GM18873 (cell line): ENCODE results near the gene SLC46A3.
A peak's percentile ranks its signal among the peaks of the same experiment; 100 is the strongest.
"Not testable (repeated sequence)": the region's sequence is repeated elsewhere in the genome, so short reads cannot be mapped to it uniquely, and the experiment has no call there.

Experiments used
- ATAC-seq: cut with Tn5 transposase; IDR thresholded peaks from one replicate; pipeline ENCODE4 v1.9.1; 2021; ENCODE audit warnings: mild to moderate bottlenecking, moderate library complexity, moderate number of reproducible peaks; ENCODE audit not compliant: unreplicated experiment, low FRiP score

Gene SLC46A3

DNA sequence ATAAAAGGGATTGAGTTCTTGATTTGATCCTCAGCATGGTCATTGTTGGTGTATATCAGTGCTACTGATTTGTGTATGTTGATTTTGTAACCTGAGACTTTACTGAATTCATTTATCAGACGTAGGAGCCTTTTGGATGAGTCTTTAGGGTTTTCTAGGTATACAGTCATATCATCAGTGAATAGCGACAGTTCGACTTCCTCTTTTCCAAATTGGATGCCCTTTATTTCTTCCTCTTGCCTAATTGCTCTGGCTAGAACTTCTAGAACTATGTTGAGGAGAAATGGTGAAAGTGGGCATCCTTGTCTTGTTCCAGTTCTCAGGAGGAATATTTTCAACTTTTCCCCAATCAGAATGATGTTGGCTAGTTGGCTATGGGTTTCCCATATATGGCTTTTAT lies 32.9 kb downstream of the SLC46A3 start:
- ATAC-seq: no peak

DNA sequence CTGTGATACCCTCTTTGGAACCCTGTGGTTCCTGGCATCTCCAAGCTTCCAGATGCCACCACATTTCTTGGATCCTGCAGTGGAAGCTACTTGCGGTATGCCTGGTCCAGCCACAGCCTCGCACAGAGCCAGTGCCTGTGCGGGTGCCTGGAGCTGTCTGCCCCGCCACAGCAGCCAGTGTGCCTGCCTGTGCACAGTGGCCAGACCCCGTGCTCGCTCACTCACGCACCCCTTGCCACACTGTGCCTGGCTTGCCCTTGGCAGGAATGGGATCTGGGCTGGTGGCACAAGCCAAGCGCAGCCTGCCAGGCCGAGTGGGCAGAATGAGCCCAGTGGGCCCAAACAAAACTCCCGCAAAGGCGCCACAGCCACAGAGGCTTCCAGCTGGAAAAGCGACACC lies 33.7 kb downstream of the SLC46A3 start:
- ATAC-seq: no peak

DNA sequence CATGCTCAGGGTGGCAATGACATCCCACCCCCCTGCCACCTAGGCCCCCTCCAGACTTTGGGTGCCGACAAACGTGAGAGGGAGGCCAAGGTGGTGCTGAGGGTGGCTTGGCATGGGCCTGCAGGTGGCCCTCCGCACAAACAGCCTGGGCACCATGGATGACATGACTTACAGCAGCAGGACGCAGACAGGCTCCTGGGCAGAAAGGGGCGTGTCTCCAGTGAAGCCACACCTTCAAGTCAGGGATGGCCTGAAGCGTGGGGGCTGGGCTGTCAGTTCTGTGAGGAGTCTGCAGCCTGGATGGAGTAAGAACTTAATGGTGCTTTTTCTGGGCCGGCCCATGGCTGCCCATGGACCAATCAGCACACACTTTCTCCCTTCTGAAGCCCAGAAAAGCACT lies 34.5 kb downstream of the SLC46A3 start:
- no peak for ATAC-seq

DNA sequence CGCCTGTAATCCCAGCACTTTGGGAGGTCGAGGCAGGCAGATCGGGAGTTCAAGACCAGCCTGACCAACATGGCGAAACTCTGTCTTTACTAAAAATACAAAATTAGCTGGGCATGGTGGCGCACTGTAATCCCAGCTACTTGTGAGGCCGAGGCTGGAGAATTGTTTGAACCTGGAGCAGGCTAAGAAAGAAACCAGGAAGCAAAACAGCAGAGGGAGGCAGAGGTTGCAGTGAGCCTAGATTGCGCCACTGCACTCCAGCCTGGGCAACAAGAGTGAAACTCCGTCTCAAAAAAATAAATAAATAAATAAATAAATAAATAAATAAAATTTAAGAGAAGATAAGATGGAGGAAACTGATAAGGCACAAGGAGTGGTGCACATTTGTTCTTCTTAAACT lies 35.6 kb downstream of the SLC46A3 start:
- not testable (repeated sequence) for ATAC-seq

DNA sequence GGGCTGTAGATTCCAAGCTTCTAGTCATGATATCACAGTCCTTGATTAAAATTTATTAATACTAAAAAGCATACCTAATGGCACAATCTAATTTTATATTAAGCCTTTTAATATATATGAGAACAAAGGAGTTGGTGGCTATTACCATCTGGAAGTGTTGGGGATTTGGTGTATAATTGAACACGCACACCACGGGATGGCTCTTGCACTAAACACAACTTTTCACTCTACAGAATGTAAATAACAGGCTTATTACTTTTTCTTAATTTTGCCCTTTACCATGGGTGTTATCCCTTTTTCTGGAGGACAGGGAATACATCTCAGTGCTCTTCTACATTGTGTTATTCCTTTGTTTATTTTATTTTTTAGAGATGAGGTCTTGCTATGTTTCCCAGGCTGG lies 38.2 kb downstream of the SLC46A3 start:
- no peak for ATAC-seq

DNA sequence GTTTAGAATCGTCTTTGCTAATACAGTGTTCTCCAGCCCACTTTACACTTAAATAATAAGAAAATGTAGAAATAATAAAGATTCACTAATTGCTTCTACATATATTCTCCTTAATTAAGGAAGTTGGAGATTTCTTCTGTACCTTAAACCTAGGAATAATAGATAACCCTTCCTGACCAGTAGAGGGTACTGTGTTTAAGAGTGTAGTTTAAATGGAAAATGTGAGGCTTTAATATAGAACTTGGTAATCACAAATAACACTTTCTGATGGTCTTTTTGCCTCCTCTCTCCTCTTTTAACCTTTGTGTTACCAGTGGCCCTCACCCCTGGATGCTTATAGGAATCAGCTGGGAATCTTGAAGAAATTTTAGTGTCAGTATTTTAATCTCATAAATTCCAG lies 39.1 kb downstream of the SLC46A3 start:
- ATAC-seq: no peak

DNA sequence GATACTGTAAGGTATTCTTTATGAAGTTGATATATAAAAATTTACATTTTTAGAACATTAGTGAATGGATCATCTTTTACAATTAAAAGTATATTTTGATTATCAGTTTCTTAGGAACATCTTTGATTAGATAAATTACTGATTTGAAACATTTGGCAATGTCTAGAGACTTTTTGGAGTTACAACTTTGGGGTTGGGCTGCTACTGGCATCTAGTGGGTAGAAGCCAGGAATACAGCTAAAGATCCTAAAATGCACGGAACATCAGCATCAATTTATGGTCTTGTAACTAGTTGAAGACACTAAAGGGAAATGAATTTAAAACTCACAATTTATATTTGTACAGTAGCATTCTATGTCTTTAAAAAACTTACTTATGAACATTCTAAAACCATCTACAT lies 40.0 kb downstream of the SLC46A3 start:
- no peak for ATAC-seq

DNA sequence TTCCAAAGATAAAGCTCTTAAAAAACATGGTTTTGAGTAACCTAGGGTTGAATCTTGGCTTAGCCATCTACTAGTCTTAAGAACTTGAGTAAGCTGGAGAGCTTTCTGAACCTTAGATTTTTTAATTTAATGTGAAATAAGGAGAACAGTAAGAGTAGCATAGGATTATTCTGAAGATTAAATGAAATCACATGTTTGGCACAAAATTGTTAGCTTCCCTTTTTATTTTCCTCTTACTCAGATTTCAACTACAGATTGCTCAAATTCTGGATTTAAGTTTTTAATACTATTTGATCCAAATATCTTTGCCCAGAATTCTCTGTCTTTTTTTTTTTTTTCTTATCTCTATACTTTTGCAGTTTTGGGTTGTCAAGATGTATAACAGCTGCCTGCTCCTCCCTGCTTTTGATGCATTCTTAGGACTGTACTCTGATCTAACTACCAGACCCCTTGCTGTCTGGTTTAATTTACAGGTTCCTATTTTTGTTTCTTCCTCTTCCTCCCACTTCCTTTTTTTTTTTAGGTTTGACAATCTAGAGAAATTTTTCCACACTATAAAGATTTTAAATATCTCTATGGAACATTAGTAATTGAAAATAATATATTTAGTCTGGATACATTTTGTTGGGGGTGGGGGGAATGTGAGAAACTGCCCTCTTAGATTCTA lies 47.5 kb downstream of the SLC46A3 start:
- ATAC-seq: no peak

DNA sequence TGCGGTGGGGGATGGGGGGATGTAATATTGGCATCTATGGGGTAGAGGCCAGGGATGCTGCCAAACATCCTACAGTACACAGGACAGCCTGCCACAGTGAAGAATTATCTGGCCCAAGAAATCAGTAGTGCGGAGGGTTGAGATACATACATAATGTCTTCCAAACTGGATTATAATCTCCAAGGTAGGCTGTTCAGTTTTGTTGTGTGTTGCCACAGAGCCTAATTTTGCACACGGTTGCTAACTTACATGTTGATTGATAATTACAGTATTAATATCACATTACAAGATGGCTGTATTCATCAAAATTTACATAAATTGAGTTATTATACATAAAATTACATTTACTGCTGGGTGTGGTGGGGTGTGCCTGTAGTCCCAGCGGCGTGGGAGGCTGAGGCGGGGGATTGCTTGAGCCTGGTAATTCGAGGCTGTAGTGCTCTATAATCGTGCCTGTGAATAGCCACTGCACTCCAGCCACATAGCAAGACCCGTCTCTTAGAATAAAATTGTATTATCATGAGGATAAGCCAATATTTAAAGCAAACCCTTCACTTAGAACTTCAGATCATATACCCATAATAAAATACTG lies 51.8 kb downstream of the SLC46A3 start:
- no peak for ATAC-seq

DNA sequence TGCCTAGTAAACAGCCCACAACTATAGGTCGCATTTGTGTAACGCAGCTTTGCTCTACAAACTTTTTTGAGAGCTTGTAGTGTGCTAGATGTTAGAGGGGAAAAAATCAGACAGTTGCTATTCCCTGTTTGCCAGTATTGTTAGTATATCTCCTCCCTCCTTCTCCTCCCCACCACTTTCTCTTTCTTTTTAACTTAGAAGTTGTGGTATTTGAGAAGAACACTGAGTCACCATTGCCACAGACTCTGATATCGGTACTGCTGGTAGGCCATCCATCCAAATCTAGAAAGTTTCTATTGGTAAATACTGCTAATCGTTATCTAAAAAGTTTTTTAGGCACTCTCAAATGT lies 59.2 kb downstream of the SLC46A3 start:
- peak; percentile 26 for ATAC-seq

DNA sequence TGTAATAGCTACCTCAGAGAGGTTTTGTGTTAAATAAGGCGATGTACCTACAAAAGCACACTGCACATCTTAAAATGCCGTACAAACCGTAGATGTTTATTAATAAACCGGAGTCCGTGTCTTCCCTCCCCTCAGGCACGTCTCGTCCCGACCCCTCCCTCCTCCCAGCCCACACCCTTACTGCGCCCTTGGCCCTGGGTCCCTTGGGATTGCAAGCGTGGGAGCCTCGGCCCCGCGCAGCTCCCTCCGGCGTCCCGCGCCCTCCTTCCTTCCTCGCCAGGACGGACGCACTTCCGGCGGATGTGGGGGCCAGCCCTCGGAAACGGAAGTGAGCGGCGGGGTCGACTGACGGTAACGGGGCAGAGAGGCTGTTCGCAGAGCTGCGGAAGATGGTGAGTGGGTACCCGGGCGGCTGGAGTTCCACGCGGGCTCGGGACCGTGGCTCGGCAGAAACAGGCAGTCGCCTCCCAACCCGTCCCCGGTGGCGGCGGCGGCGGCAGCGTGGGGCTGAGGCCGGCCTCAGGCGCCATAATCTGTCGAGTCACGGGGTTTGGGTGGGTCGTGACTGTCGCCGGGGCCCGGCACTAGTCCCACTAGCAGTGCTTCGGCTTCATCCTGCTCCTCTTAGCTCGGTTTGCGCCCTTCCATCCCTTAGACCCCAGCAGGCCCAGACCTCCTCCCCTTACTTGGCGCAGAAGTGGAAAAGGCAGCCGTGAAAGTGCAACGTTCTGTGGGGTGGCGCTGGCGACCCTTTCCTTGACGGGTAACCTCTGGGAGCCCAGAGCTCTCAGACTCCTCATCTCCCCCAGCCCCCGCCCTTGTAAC lies 59.8 kb downstream of the SLC46A3 start, which contains the start of gene POMP:
Gene POMP, plus strand, starts transcription at position 335 of the 825 bp plus-strand sequence. Its CDS starts 55 bp downstream, at position 390.
- peak; percentile 70 for ATAC-seq

DNA sequence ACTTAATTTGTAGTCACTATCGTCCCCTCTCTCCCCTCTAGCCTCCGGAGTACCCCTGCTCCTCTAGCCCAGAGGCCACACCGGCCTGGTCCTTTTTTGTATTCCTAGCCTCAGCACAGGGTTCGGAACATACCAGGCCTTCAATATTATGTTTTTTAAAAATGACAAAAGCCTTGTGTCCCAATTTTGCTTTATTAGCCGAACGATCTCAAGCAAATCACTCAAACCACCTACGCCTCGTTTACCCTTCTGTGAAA lies 60.3 kb downstream of the SLC46A3 start:
- no peak for ATAC-seq

DNA sequence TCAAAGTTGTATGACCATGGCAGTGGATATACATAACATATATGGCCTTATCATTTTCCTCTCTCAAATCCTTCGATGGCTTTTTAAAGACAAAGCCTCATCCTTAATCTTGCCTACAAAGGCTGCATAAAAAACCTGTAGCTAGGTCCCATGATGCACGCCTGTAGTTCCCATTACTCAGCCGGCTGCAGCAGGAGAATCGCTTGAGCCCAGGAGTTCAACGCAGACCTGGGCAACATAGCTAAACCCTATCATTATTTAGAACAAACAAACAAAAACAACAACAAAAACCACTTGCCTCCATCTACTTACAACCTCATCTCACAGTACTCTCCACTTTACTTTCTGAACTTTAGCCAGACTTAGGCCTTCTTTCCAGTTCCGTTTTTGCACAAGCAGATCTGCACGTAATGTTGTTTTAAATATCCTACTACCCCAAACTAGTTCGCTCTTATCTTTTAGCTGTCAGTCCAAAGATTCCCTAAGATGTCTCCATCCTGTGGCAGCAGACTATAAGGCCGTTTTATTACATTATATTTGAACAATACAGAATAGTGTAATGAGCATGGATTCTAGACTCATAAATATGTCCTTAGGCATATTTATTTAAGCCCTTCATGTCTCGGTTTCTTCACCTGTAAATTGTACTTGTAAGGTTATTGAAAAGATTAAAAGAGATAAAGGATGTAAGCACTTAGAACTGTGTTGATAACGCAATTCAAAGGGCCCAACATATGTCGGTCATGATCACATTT lies 60.8 kb downstream of the SLC46A3 start:
- ATAC-seq: no peak

DNA sequence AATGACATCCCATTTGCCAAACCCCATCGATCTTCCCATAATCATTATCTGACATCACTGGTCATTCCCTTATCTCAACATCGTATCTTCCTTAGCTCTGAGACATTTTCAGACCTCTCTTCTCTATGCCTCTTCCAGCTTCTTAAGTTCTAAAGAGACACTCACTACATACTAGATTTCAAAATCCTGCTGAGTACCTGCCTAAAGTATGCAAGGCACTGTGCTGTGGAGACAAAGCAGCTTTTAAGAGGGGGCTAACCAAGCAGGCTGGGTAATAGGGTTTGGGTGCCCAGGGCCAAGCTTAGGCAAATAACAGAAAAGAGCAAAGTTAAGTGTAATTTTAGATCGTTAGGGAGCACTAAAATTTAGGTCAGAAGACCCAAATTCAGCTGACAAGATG lies 63.2 kb downstream of the SLC46A3 start:
- no peak for ATAC-seq

DNA sequence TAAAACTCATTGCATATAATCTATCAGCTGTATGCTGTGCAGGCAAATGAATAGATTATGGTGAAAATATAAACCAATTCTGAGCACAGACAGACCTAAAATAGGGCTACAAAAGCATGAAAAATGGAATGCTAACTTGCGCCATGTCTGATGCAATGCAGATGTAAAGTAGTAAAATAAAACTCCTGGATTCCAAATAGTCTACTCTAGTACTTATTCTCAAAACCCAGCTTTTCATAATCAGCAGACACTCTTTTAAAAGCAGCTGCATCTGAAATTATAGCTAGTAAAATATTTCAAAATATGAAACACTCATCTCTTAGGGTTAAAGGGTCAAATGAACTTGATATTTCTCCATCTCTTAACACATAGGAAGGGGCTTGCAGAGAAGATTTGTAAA lies 64.5 kb downstream of the SLC46A3 start:
- no peak for ATAC-seq

DNA sequence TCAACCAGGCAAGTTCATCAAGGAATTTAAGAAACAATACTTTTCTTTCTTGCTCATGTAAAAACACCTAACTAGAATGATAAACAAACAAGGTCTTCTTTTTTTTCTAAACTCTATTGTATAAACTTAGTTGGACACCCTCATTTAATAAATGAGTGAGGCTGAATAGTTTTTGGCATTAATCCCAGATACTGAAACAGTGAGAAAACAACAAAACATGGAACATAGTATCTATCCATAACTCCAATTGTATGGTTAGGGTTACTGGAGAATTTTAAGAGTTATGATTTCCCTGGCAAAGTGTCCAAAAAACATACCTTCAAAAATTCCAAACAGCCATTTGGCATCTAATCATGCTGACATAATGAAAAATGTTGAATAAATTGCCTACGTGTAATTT lies 65.7 kb downstream of the SLC46A3 start:
- ATAC-seq: no peak

DNA sequence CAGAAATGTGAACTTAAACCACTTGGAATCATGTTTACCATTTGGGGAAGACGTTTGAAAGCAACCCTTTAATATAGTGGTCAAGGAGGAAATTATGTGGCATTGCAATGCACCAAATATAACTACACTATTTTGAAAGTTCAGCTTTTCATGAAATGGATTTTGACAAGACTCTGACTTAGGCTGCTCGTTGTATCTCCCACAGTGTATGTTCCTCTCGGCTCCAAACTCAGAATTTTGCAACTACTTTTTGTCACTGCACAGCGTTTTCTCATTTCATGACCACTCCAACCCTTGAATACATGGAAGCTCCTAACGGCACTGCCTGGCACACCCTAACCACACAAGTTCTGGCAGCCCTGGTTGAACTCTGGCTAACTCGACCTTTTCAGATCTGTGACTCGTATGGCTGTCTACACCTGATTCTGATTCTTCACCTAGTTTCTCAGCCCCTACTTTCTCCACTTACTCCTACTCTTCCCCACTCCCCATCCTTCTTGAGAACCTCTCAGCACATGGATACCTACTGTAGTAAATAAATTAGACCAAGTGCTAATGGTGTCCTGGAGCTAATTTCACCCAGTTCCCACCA lies 66.9 kb downstream of the SLC46A3 start:
- ATAC-seq: no peak

DNA sequence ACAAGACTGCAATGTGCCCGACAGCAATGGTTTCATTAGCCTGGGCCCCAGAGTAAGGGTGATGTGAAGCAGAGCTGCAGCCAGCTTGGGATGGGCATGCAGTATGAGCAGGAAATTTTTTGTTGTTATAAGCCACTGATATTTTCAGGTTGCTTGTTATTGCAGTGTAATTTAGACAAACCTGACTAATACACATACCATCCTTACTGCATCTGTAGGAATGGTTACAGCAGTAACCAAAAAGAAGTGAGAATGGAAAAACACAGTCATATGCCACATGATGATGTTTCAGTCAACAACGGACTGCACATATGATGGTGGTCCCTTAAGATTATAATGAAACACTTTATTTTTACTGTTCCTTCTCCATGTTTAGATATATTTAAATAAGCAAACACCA lies 68.5 kb downstream of the SLC46A3 start:
- ATAC-seq: no peak
